ENCODE data around the gene PHF2.
A peak's percentile ranks its signal among the peaks of the same experiment; 100 is the strongest.

The PHF2 gene

GRCh38 chr9:93673839-93674334, 97.5 kb downstream of the PHF2 start:
- no peak for DNase-seq (ENCODE audit: low spot score)
- TF ChIP-seq, protein P1, sequence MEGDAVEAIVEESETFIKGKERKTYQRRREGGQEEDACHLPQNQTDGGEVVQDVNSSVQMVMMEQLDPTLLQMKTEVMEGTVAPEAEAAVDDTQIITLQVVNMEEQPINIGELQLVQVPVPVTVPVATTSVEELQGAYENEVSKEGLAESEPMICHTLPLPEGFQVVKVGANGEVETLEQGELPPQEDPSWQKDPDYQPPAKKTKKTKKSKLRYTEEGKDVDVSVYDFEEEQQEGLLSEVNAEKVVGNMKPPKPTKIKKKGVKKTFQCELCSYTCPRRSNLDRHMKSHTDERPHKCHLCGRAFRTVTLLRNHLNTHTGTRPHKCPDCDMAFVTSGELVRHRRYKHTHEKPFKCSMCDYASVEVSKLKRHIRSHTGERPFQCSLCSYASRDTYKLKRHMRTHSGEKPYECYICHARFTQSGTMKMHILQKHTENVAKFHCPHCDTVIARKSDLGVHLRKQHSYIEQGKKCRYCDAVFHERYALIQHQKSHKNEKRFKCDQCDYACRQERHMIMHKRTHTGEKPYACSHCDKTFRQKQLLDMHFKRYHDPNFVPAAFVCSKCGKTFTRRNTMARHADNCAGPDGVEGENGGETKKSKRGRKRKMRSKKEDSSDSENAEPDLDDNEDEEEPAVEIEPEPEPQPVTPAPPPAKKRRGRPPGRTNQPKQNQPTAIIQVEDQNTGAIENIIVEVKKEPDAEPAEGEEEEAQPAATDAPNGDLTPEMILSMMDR (conservative IDR thresholded peaks at IDR 0.05; ENCODE audit: low read depth) = no peak
- peak overlapping the region; percentile 14 for H3K27ac ChIP-seq
- CTCF ChIA-PET = no interaction called here
- POLR2A ChIA-PET (ENCODE audit: low non-redundant PET) = no interaction called here

DNA sequence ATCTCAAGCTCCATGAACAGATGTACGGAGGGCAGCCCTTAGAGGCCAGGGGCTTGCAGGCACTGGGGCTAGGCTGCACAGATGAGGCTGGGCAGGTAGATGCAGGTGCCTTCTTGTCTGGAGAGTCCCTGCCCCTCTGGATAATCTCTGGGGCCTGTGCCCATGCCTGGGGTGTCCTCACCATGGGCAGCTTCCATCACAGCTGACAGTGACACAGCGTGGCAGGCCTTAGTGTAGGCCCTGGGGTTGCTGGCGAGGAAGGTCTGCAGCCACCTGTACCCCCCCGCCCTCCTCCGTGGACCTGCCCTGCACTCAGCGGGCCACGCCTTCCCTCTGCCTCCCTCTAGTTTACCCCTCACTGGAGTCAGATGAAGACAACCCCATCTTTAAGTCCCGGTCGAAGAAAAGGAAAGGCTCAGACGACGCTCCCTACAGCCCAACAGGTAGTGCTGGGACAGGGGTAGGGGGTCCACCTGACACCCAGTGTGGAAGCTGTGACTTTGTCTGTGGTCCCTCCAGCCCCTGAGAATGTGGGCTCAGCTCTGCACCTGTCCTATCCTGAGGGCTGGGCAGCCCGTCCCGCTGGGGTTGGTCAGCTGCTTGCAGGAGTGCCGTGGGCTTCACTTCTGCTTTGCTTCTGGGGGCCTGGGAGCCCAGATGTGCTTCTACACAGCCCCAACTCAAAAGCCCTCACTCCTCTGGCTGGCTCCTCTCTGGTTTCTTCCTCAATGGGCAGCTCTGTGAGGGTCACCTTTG, 98.4 kb downstream of the PHF2 start:
- no peak overlapping the region for H3K27ac ChIP-seq
- TF ChIP-seq, protein P1 (conservative IDR thresholded peaks at IDR 0.05; ENCODE audit: low read depth) = no peak
- CTCF ChIA-PET = no interaction called here
- POLR2A ChIA-PET (ENCODE audit: low non-redundant PET) = no interaction called here
- no peak for DNase-seq (ENCODE audit: low spot score)

DNA sequence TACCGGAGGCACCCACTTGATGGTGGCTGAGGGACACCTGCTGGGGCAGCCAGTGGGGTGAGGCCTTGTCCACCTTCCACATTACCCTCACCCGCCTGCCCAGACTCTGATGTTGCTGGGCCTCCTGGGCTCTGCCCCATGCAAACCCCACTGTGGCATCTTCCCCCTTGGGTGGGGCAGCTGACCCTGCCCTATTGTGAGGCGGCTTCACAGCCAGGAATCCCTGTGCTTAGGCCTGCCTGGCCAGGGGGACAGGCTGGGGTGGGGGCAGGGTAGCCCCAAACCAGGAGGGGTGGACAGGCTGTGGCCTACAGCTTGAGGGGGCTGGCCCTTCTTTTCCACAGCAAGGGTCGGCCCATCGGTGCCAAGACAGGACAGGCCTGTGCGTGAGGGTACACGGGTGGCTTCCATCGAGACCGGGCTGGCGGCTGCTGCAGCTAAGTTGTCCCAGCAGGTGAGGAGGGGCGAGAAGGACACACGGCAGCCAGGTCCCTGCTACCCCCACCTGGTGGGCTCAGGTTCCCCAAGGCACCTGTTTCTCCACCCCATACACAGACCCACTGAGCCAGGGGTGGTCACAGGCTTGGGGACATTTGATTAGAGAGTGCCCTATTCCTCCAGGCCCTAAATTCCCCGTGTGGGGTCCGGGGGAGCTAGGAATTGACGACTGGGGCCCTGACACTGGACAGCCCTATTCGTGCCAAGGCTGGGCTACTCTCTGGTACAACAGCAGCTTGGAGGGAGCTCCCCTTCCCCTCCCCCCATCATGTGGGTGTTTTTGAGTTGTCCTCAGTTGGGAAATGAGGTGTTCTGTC, 99.2 kb downstream of the PHF2 start:
- H3K27ac ChIP-seq = peak overlapping the region; percentile 7; the same call in 1 of the 2 replicates
- DNase-seq (ENCODE audit: low spot score) = no peak
- TF ChIP-seq, protein P1 (conservative IDR thresholded peaks at IDR 0.05; ENCODE audit: low read depth) = no peak
- ChIA-PET CTCF (interaction anchor here (0.6 kb wide), 1 partner anchor 327 kb away, joined by 4 read pairs; no protein-coding TSS in a partner anchor), POLR2A (ENCODE audit: low non-redundant PET) (no interaction called here)

GRCh38 chr9:93676310-93677047, 100.1 kb downstream of the PHF2 start:
- CTCF ChIA-PET = interaction anchor here (0.6 kb wide), 1 partner anchor 326 kb away, joined by 4 read pairs; no protein-coding TSS in a partner anchor
- DNase-seq (ENCODE audit: low spot score) = no peak
- peak overlapping the region; percentile 7; the same call in 1 of the 2 replicates for H3K27ac ChIP-seq
- TF ChIP-seq, protein P1 (conservative IDR thresholded peaks at IDR 0.05; ENCODE audit: low read depth) = no peak
- POLR2A ChIA-PET (ENCODE audit: low non-redundant PET) = no interaction called here

GRCh38 chr9:93677048-93677571, 100.7 kb downstream of the PHF2 start:
- ChIA-PET CTCF (interaction anchor here (0.6 to 0.7 kb wide), 2 partner anchors 81 to 244 kb away, joined by 3 read pairs; no protein-coding TSS in a partner anchor), POLR2A (ENCODE audit: low non-redundant PET) (no interaction called here)
- TF ChIP-seq, protein P1 (conservative IDR thresholded peaks at IDR 0.05; ENCODE audit: low read depth) = no peak
- DNase-seq (ENCODE audit: low spot score) = no peak
- no peak overlapping the region for H3K27ac ChIP-seq

Data from RWPE1 (cell line).